PFSK-1 (cell line): ENCODE data around the gene EMILIN2.

ENCODE experiments used
- FOXP2 ChIP-seq: optimal IDR thresholded peaks from 2 replicates; pipeline ENCODE3; 2011; ENCODE audit warnings: borderline replicate concordance, control low read depth, inconsistent platforms; ENCODE audit not compliant: insufficient read depth; ENCODE audit errors: extremely low read length, extremely low read depth
- POLR2AphosphoS5 ChIP-seq: IDR thresholded peaks from 2 replicates; pipeline ENCODE4 v1.6.1; 2012; ENCODE audit warnings: low read depth, mild to moderate bottlenecking, control low read depth, low read length, moderate library complexity
- SIN3A ChIP-seq: IDR thresholded peaks from 2 replicates; pipeline ENCODE4 v1.6.1; 2012; ENCODE audit warnings: mild to moderate bottlenecking, low read length, moderate library complexity, borderline replicate concordance; ENCODE audit not compliant: insufficient read depth
- TAF1 ChIP-seq: IDR thresholded peaks from 2 replicates; pipeline ENCODE4 v1.6.1; 2012; ENCODE audit warnings: low read length, control low read depth, borderline replicate concordance; ENCODE audit not compliant: insufficient read depth
- TF ChIP-seq, protein P1 (sequence below), 2 experiments: IDR thresholded peaks; 2 replicates each; pipeline versions ENCODE4 v1.6.1 to v1.8.0; 2011 to 2012; ENCODE audit warnings: low read depth in 2 of 2, low read length in 2 of 2, control low read depth in 1 of 2, inconsistent platforms in 1 of 2, mild to moderate bottlenecking in 1 of 2, moderate library complexity in 1 of 2; ENCODE audit not compliant: insufficient read depth in 1 of 2

Gene EMILIN2

DNA sequence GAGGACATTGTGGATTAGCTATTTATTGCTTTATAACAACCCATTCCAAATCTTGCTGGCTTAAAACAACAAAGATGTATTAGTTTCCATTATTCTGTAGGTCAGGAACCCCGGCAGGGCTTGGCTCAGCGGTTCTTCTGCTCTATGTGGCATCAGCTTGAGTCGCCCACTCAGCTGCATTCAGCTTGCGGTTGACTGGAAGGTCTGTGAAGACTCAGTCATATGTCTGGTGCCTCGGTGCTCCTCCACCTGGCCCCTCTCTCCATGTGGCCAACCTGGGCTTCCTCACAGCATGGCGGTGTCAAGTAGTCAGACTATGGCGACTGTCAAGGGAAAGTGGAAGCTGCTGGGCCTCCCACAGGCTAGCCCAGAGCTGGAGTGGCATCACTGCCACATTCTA, 48.6 kb downstream of the EMILIN2 start:
- TF ChIP-seq, protein P1, sequence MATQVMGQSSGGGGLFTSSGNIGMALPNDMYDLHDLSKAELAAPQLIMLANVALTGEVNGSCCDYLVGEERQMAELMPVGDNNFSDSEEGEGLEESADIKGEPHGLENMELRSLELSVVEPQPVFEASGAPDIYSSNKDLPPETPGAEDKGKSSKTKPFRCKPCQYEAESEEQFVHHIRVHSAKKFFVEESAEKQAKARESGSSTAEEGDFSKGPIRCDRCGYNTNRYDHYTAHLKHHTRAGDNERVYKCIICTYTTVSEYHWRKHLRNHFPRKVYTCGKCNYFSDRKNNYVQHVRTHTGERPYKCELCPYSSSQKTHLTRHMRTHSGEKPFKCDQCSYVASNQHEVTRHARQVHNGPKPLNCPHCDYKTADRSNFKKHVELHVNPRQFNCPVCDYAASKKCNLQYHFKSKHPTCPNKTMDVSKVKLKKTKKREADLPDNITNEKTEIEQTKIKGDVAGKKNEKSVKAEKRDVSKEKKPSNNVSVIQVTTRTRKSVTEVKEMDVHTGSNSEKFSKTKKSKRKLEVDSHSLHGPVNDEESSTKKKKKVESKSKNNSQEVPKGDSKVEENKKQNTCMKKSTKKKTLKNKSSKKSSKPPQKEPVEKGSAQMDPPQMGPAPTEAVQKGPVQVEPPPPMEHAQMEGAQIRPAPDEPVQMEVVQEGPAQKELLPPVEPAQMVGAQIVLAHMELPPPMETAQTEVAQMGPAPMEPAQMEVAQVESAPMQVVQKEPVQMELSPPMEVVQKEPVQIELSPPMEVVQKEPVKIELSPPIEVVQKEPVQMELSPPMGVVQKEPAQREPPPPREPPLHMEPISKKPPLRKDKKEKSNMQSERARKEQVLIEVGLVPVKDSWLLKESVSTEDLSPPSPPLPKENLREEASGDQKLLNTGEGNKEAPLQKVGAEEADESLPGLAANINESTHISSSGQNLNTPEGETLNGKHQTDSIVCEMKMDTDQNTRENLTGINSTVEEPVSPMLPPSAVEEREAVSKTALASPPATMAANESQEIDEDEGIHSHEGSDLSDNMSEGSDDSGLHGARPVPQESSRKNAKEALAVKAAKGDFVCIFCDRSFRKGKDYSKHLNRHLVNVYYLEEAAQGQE (IDR thresholded peaks at IDR 0.05; ENCODE audit: insufficient read depth in 1 of 2, low read depth in 2 of 2, low read length in 2 of 2) = no peak
- no peak for TF ChIP-seq SIN3A
- no peak for TF ChIP-seq FOXP2
- TF ChIP-seq POLR2AphosphoS5 = no peak
- TF ChIP-seq TAF1 = no peak

DNA sequence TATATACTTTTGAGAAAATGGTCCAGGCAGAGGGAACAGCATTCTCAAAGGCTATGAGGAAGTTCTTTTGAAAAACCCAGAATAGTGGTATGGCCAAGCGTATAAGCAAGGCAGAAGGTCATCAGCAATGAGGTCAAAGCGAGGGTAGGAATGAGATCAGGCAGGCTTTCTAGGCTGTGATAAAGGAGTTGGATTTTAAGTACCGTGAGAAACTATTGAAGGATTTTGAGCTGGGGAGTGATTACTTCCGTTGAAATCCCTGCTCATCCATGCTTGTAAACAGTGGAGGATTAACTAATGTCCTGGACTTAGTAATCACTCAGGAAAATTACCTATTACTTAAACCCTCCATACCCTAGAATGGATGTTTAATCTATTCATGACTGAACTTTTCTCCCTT, 50.2 kb downstream of the EMILIN2 start:
- TF ChIP-seq, protein P1 (IDR thresholded peaks at IDR 0.05; ENCODE audit: insufficient read depth in 1 of 2, low read depth in 2 of 2, low read length in 2 of 2) = no peak
- TF ChIP-seq TAF1 = no peak
- no peak for TF ChIP-seq POLR2AphosphoS5
- no peak for TF ChIP-seq SIN3A
- no peak for TF ChIP-seq FOXP2

DNA sequence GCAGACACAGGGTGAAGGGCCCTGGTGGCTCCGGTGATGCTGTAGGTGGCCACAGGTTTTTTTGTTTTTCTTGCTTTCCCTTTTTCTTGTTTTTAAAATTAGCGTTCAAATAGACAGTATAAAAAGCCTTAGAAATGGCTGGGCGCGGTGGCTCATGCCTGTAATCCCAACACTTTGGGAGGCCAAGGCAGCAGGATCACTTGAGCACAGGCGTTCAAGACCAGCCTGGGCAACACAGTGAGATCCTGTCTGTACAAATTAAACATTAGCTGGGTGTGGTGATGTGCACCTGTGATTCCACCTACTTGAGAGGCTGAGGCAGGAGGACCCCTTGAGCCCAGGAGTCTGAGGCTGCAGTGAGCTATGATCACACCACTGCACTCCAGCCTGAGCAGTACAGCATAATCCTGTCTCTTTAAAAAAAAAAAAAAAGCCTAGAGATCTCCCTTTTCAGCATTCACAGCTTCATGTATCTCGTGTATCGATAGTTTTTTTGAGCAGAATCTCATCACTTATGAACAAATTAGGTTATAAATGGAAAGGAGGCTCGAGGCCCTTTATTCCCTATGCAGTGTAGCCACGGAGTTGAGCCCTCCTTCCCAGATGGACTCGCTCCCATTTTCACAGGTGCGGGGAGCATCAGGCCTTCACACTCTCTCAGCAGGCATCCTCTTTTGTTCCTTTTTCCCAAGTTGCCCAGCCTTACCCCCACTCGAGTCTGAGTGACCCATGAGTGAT, 50.8 kb downstream of the EMILIN2 start:
- TF ChIP-seq SIN3A (no peak), FOXP2 (no peak)

- TF ChIP-seq, protein P1 (IDR thresholded peaks at IDR 0.05; ENCODE audit: insufficient read depth in 1 of 2, low read depth in 2 of 2, low read length in 2 of 2) = no peak
- TF ChIP-seq FOXP2 (no peak), SIN3A (no peak), POLR2AphosphoS5 (no peak), TAF1 (no peak)
Measured at GRCh38 chr18:2898186-2898640, 51.4 kb downstream of the EMILIN2 start.

DNA sequence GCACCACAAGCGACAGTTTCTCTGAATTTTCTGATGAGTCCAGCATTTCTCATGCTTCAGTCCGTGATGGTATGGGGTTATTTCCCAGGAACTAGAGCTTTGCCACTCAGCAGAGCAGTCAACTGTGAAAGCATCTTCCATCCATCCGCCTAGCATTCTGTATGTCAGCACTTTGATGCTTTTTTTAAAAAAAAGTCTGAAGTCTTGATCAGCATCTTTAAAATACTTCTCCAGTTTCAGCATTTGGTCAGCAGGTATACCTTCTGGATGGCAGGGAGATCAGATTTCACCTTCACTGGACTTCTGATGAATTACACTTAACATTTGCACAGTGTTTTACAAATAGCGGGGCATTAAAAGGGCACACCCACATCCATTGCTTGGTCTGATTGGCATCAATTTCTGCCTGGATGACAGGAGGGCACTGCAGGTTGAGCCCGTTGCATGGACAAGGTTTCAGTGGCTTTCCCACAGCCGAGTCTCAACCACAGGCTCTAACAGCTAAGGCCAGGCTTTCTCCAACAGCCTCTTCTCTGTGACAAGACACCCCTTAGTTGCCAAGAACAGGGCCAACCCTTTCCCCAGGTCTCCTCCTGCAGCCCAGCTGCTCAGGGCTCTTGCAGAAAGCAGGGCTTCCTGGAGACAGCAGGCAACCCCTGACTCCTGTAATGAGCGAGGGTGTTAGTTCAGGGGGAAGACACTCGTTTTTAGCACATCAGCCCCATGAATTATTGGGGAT, 54.0 kb downstream of the EMILIN2 start:
- TF ChIP-seq, protein P1 (IDR thresholded peaks at IDR 0.05; ENCODE audit: insufficient read depth in 1 of 2, low read depth in 2 of 2, low read length in 2 of 2) = no peak
- no peak for TF ChIP-seq POLR2AphosphoS5
- TF ChIP-seq SIN3A = no peak
- no peak for TF ChIP-seq FOXP2
- TF ChIP-seq TAF1 = no peak
